HG02678 (cell line): ENCODE measurements around the gene RBPJ.
"Not testable (repeated sequence)": the region's sequence is repeated elsewhere in the genome, so short reads cannot be mapped to it uniquely, and the experiment has no call there.

Source experiments
- ATAC-seq: cut with Tn5 transposase; IDR thresholded peaks from one replicate; pipeline ENCODE4 v1.9.1; 2021; ENCODE audit warnings: mild to moderate bottlenecking, moderate library complexity; ENCODE audit not compliant: unreplicated experiment

RBPJ gene

DNA sequence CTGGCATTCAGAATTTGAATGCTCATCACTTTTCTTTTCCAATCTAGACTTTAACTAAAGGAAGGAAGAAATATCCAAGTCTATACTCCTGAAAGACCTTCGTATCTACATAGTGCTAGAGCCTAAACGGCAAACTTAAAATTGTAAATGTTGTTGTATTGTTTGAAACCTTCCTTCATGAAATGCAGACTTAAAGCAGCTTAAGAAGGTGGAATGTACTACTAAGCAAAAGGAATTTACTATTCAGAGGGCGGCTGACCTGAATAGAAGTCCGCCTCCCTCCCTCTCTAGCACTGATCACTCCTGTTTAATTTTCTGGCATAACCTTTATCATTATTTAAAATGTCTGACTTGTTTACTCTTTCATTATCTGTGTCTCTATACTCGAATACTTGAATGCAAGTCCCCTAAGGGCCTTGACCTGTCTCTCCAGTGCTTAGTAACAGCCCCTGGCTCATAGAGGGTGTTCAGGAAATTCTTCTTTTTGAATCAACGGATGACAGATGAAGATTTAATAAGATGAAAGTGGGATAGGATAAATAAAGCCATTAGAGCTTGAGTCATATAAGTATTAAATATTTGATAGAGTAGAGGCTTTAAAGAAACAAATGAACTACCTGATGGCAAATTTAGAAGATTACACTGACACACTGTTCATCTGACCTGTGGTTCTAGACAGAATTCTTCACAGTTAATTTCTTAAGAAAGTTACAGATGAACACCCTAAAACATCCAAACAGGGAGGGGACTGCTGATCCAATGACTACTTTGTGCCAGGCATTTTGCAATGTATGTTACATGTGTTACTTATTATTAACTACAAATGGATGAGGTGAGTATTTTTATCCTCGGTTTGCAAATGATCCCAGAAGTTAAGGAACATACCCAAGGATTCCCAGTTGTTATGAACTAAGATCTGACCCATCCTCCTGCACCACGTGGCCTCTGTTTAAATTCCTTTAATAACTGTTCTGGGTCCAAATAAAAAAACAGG is 20.2 kb upstream of the RBPJ start:
- ATAC-seq, result no peak

DNA sequence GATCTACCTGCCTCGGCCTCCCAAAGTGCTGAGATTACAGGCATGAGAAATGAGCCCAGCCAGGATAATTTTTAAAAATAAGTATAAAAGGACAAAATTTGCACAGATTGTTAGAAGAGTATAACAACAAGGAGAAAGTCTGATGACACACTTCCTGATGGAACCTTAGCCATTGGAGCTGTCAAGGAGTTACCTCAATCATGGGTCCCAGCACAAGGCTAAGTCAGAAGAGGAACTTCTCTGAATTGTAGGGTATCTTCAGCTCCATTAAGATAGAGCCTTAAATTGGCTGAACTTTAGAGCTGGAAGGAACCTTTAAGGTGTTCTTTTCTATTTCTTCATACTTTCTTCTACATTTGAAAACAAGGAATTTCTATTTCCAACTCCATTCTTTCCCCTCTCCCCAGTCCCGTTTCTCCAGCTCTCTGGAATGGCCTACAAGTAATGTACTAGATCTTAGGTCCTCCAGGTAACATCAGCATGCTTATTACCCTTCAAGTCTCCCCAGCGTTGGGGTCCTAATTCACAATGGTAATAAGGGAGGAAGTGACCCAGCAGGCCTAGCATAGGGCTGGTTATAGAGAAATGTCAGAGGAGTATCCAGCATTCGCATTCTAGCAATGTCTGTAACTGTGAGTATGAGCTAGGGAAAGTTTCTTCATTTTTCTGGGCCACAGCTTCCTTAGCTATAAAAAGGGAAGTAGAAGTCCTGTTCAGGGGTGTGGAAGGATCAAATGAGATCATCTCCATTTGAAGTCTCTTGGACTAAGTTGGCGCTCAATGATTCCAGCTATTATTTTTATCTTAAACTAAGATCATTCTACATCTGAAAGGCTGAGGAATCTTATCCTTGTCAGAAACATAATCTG is 18.5 kb upstream of the RBPJ start:
- no peak for ATAC-seq

DNA sequence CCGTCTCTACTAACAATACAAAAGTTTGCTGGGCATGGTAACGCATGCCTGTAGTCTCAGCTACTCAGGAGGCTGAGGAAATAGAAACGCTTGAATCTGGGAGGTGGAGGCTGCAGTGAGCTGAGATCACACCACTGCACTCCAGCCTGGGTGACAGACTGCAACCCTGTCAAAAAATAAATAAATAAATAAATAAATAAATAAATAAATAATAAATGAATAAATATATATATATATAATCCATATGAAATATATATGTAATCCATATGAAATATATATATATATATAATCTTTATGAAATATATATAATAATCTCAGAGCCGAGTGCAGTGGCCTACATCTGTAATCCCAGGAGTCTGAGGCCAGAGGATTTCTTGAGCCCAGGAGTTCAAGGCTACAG is 17.8 kb upstream of the RBPJ start:
- no peak for ATAC-seq

DNA sequence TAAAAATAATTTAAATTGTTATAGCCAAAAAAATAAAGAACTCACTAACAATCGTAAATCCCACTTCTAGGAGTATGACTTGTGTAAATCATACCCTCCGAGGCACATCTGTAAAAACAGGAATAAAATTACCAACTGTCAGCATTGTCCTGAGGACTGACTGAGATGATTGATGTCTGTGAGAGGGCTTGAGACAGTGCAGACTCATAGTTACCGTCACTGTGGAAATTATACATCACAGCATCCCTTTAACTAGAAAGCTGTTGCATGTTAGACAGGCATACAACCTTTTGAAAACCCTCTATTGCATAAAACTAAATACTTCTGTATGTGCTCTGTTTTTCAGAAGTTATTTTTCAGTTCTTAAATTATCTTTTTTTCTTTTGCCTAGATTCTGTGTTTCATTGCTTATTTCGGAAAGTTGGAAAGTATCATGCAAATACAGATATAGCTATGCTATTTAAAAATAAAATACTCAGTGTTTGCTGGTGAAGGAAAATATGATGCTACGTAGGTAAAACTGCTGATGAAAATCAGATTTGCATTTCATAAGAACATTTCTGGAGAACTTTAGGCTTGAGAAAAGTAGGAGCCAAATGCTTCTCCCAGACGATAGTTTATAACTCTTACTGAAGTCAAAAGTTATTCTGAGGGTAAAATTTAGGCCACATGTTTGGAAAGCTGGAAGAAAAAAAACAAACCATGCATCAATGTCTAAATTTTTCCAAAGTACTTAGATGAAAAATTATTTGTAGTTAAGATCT is 13.6 kb upstream of the RBPJ start:
- ATAC-seq, result no peak

DNA sequence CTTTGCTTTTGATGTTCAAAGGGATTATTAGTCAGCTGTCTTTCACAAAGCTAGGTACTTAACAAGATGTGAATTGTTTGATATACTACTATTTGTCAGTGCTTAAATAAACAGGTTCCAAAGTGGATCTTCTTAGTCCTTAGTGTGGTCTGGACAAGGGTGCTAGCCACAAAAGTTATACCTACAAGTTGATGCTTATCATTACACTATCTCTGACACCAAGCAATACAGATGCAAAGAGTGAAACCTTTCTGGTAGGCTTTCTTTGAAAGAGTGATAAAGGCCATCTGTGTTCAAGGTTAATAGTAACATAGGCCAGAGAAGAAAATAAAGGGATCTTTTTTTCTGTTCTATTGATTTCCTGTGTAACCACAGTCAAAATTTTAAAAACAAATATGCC is 12.2 kb upstream of the RBPJ start:
- ATAC-seq, result no peak

DNA sequence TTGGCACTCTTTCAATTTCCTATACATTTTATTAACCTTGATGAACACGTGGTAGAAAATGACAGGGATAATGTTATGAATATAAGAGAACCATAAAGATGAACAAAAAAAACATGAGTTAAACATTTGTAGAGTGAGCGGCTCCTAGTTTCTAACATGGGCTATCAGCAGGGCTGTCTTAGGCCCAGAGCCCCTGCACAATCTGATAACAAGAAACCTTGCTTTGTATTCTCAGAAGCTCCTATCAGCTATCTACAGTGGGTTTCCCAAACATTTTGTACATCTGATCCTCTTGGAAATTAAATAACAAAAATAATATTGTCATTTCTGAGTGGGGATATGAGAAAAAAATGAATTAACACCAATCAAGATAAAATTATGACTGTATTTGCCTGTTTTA is 10.6 kb upstream of the RBPJ start:
- no peak for ATAC-seq

DNA sequence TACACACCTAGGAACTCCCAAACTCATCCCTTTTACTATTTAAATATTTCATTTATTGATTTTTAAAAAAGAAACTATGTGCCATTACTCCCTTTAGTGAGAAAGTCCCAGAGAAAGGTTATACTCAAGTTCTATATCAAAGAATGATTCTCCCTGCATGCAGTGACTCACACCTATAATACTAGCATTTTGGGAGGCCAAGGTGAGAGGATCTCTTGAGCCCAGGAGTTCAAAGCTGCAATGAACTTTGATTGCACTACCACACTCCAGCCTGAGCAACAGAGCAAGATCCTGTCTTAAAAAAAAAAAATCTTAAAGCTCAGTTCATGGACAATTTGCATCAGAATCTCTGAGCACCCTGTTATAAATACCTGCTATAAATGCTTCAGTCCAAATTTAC is 9.2 kb upstream of the RBPJ start:
- no peak for ATAC-seq

DNA sequence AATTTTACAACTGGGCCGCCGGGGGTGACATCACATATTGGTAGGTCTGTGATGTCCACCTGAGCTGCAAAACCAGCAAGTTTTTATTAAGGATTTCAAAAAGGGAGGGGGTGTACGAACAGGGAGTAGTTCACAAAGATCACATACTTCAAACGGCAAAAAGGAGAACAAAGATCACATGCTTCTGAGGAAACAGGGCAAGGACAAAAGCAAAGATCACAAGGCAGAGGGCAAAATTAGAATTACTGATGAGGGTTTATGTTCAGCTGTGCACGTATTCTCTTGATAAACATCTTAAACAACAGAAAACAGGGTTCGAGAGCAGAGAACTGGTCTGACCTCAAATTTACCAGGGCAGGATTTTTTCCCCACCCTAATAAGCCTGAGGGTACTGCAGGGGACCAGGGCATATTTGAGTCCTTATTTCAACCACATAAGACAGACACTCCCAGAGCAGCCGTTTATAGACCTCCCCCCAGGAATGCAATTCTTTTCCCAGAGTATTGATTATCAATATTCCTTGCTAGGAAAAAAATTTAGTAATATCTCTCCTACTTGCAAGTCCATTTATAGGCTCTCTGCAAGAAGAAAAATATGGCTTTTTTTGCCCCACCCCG is 5.4 kb upstream of the RBPJ start:
- not testable (repeated sequence) for ATAC-seq

DNA sequence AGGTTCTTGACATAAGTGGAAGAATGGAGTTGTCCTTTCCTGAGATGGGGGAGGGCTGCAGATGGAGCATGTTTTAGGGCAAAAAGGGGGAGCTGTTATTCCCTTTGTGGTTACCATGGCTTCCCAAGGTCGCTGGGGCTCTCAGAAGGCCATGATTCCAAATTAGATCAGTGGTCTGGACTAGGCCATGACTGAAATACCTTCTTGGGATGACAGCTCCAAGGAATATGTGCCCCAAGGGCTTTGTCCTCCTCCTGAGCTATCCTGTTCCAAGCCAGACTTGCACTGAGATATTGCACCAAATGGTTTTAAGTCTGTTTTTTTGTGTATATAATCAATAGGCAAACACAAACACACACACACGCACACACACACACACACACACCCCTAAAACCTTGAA is 3.0 kb upstream of the RBPJ start:
- ATAC-seq, result no peak

DNA sequence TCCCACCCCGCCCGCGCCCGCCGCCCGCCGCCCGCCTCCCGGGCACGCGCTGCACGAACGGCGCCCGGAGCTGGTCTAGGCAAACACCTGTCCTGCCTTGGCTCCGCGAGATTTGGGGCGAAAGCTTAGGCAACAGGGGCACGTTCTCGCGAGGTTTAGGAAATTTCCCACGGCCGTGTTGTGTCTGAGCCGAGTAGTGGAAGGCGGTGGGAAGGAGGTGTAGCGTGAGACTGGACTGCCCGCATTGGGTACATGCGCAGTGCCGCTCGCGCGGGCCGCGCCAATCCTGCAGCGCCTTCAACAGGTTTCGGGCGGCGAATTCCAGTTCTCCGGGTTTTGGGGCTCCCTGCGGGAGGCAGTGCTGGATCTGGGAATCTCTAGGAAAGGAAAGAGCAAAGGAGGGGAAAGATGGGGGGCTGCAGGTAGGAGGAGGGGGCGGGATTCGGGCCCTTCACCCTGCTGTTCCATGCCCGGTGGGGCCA is 1.3 kb upstream of the RBPJ start:
- ATAC-seq, result peak; percentile 73

DNA sequence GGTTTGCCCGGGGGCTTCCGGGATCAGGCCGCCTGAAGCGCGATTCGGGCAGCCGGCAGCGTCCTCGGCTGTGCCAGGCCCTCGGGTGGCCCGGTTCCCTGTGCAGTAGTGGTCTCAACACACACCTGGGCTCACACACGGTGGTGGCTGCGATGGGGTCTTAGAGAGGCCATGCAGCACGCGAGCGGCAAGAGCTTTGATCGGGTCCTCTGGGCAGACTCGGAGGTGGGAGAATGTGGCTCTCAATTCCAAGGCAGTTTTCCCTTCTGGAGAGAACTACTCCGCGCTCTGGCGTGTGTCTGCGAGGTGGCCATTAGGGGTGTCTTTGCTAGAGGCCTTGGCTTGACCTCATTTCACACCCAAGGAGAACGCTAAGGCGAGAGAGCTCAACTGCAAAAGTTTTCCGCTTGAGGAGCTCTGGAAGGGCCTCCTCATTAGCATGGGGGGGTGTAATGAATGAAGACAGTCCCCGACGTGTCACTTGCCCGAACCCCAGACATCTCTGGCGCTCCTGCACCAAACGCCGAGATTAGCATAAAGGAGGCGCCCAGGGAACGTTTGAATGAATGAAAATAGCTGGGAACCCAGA is 771 bp upstream of the RBPJ start:
- peak; percentile 18 for ATAC-seq

DNA sequence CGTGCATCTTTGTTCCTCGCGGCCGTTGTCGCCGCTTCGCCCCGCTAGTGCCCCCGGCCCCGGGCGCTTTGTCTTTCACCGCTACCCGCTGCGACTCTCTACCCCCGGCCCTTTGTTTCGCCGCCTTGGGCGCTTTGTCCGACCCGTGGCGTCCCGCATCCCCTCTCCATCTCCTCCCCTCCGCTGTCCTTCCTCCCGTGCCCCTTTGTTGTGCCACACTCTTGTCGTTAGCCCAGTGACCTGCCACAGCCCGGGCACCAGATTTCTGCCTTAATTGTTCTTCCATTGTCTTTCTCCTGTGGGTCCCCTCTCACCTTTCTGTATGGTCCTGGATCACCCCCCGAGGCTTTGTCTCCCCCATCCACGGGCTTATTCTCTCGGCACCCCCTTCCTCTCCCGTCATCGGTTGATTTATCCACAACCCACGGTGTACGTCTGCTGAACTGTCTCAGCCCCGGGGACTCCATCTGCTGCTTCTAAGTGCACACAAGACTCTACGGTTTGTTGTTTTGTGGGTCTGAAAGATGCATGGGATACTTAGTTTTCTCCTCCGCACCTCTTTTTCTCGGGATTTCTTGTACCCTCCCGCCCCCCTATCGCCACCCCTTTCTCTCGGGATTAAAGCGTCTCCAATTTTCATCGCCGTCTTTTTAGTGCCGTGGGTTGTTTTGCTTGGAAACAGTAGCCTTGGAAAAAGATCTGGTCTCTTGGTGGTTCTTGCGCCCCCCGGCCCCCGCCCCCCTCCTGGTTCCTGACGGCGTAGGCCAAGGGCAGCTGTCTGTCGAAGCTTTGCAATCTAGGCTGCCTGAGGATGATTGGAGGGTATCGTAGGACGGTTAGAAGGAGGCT is 783 bp downstream of the RBPJ start:
- no peak for ATAC-seq

DNA sequence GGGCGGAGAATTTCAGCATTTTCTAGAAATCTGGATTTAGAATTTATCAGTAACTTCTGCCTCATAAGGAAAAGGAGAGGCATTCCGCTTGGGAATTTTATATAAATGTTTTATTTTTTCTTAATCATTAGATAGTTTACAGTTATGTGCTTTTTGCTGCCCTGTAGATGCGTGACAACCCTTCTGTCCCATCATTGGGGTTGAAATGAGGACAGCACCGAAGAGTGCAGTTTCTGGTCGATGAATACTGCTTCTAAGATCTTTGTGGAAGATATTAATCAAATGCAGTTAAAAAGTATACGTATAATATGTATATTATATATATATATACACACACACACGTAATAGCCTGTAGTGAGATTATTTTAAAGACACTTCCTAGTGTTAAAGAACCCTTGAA is 1.5 kb downstream of the RBPJ start:
- no peak for ATAC-seq

DNA sequence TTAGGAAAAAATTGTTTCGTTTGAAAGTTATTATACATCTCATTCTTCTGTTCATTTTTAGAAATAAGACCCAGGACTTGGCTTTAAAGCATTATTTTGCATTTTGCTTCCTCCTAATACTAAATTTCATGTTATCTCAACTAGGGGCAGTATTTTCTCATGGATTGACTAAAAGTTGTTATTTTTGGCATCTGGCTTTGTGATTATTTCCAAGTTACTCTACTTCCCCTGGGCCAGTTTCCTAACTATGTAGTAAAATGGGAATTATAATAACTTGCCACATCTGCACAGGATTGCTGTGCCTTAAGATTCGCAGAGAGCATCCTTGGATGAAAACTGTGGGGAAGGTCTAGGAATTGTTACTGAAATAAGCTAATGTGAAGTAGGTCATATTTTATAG is 3.0 kb downstream of the RBPJ start:
- no peak for ATAC-seq

DNA sequence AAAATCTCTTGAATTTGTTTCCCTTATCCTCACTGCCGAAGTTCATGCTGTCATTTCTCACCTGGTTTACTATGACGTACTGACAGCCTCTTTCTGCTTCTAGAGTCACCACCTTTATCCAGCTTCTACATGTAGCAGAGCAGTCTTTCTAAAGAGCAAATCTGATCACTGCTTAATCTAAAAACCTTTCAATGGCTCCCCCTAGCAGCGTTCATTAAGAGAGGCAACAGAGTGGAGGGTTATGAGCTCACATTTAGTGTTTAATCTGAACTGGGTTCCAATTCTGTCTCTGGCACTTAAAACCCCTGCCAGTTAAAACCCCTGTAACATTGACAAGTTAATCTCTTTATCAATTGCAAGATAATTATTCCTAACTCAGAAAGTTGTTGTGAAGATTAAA is 4.4 kb downstream of the RBPJ start:
- peak; percentile 29 for ATAC-seq

DNA sequence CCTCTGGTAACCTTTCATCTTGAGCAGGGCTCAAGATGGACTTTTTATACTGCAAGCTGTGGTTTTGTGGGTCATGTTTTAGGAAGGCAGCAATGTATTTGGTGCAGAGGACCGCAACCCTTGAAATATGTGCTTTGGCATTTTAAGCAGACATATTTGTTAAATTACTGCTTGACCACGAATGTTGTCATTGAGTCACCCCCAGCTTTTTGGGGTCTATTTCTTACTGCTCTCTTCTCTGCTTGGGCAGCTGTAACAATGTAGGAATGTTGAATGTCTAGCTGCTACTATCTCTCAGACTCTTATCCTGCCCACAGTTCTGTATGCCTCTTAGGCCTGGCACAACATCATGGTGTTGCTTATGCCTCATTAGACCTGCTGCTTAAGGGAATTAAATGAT is 6.0 kb downstream of the RBPJ start:
- ATAC-seq, result no peak

DNA sequence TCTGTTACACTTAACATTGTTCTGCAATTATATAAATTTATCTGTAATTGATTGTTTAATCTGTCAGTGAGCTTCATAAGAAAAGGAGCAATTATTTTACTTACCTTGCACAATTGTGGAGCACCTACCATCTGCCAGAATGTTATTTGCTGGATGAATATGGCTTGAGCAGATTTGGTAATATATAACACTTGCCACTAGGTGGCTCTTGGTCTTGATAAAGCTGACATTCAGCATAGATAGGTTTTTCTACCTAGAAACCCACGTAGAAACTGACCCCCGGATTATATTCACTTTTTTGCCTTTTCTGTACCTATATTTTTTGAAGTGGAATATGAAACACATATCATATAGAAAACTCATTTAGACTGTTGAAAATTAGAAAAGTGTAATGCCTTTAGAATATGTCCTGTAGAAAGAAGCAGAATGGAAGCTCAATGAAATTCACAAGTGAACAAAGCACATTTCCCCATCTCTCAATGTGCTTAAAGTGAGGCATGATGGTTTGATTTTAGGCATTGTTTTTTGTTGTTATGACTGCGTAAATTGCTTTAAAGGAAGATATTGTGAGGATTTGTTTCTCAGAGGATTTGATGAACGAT is 9.5 kb downstream of the RBPJ start:
- ATAC-seq, result peak; percentile 74

DNA sequence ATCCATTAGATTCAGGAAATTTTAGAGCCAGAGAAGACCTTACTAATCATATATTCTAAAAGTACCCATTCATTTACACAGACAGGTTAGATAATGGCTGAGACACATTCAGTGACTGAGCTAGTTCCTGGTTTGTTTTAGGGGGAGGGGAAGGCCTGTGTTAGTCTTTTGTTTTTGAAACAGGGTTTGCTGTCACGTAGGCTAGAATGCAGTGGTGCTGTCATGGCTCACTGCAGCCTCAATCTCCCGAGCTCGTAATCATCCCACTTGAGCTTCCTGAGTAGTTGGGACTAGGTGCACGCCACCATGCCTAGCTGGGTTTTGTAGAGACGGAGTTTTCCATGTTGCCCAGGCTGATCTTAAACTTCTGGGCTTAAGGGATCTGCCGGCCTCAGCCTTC is 10.1 kb downstream of the RBPJ start:
- no peak for ATAC-seq
